Measurements from ENCODE around the gene GPATCH8.

GRCh38 chr17:44522883-44523671 lies 19.9 kb upstream of the GPATCH8 start:
- TF ChIP-seq, protein P1, sequence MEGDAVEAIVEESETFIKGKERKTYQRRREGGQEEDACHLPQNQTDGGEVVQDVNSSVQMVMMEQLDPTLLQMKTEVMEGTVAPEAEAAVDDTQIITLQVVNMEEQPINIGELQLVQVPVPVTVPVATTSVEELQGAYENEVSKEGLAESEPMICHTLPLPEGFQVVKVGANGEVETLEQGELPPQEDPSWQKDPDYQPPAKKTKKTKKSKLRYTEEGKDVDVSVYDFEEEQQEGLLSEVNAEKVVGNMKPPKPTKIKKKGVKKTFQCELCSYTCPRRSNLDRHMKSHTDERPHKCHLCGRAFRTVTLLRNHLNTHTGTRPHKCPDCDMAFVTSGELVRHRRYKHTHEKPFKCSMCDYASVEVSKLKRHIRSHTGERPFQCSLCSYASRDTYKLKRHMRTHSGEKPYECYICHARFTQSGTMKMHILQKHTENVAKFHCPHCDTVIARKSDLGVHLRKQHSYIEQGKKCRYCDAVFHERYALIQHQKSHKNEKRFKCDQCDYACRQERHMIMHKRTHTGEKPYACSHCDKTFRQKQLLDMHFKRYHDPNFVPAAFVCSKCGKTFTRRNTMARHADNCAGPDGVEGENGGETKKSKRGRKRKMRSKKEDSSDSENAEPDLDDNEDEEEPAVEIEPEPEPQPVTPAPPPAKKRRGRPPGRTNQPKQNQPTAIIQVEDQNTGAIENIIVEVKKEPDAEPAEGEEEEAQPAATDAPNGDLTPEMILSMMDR (conservative IDR thresholded peaks at IDR 0.05; ENCODE audit: low read depth, low read length) = peak; percentile 52
- no peak for TF ChIP-seq EZH2 (IDR thresholded peaks at IDR 0.05; ENCODE audit: borderline replicate concordance, low read depth, low read length, poor library complexity, severe bottlenecking)
